Measurements from ENCODE around the gene AGL.
"Not testable (repeated sequence)": the region's sequence is repeated elsewhere in the genome, so short reads cannot be mapped to it uniquely, and the experiment has no call there.

Gene AGL

DNA sequence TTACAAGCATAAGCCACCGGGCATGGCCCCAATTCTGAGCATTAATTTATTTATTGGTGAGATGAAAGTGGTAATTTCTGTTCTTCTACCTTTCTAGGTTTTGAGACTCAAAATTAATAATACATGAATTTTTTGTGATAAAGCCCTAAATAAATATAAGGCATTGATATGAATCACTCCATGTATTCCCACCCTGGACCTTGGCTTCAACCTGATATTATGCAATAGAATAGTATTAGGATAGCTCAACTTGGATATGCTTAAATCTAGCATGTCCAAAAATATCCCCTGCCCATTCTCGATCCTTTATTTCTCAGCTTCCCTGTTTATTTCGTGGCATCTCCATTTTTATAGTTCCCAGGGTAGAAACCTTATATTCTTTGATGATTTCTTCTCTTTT lies 2.5 kb downstream of the AGL start:
- no peak for DNase-seq

DNA sequence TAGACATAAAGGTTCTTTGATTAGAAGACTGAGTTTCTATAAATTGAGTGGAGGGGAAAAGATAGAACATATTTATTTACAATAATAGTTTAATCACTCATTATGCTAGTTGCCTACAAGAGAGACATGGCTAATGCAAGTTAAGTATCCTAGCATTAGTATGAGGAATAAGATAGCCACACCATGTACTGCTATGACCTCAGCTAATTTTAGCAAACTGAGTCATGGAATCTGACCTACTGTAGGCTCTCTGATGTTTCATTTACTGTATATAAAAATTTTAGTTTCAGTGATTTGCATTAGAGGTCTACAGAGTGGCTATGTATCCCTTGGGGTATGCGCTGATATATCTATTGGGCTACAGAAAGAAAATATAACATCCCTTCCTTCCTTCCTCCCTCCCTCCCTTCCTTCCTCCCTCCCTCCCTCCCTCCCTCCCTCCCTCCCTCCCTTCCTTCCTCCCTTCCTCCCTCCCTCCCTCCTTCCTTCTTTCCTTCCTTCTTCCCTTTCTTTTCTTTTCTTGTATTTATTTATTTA lies 5.8 kb downstream of the AGL start:
- no peak for DNase-seq

DNA sequence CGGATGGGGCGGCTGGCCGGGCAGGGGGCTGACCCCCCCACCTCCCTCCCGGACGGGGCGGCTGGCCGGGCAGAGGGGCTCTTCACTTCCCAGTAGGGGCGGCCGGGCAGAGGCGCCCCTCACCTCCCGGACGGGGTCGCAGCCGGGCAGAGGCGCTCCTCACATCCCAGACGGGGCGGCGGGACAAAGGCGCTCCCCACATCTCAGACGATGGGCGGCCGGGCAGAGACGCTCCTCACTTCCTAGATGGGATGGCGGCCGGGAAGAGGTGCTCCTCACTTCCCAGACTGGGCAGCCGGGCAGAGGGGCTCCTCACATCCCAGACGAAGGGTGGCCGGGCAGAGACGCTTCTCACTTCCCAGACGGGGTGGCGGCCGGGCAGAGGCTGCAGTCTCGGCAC lies 6.9 kb downstream of the AGL start:
- DNase-seq, result not testable (repeated sequence)

DNA sequence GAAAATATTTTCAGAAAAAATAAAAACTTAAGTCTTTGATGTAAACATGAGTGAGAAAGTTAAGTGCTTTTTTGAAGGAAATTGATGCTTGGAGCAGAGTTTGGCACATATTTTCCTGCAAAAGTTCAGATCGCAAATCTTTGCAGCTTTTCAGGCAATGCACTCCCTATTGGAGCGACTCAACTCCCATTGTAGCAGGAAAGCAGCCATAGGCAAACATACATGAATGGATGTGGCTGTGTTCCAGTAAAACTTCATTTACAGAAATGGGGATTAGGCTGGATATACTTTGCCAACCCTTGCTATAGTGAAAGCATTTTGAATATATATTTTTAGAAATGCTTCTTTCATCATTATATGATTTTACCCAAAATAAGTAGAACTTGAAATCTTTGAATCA lies 8.1 kb downstream of the AGL start:
- no peak for DNase-seq

DNA sequence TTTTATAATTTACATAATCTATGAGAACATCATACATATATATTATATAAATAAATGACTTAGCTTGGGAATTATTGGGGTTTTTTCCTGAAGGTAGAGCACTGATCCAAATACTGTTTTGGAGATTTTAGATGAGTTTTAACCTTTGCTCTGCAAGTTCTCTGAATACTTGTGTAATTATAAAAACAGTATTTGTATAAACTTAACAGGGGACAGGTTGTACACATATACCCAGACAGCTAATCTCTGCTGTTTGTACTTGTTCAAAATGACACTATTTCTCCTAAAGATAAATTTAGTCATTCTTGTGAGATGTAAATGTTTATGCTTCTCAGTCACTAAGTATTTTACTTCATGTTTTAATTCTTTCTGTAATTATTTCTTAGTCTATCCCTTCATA lies 8.7 kb downstream of the AGL start:
- DNase-seq, result no peak

DNA sequence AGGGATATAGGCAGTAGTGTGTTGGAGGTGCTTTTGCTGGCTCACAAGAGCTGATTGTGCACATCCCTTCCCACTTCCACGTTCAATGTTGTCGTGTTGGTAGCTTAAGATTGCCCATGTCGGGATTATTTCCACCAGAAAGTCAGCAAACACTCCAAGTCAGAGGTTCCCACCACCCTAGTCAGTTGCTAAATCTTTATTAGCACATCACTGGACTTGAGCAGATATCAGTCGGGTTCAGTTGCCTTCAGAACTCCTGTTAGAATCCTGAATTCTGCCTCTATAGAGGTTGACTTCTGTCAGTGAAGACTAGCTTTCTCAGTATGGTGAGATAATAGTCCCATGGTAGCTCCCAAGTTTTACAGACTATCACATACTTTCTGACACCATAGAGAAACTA lies 10.5 kb downstream of the AGL start:
- DNase-seq, result no peak

DNA sequence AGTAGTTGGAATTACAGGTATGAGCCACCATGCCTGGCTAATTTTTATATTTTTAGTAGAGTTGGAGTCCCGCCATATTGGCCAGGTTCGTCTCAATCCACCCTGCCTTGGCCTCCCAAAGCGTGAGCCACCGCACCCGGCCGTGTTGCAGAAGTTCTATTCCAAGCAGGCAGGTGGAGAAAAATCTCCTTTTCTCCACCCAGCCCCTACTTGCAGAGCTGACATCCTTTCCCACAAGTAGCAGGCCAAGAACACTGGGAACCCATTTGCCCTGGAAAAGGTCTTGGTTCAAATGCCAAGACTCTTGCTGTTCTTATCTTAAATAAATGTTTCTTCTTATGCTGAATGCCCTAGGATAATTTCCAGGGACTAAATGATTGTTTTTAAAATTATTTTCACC lies 17.5 kb downstream of the AGL start:
- no peak for DNase-seq

DNA sequence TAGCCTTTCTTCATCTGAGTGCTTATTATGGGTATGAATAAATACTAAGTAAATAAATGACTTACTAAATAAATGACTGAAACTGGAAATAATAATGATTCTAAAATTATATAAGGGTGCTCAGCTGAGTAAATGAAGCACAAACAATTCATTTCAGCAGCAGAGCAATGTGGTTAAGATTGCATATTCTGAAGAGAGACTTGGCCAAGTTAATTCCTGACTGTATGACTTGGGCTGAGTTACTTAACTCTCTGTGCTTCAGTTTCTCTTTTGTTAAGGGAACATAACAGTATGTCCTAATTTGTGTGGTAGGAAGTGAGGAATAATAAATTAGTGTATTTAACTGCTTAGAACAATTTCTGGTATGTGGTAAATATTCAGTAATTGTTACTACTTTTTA lies 19.1 kb downstream of the AGL start:
- DNase-seq, result no peak

DNA sequence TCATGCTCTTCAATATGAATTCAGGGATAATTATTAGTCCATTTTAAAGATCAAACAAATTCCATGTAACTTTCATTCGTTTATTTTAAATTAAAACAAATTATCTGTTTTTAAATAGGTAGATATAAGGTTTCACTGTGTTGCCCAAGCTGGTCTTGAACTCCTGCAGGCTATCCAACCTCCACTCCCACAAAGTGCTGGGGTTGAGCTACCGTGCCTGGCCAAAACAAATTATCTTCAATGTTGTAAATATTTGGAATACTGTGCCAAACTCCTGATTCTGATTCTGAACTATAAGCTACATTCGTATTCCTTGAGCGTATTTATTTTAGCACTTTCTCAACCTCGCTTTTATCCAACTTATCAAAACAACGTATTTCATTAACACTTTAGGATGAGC lies 19.6 kb downstream of the AGL start:
- DNase-seq, result no peak

DNA sequence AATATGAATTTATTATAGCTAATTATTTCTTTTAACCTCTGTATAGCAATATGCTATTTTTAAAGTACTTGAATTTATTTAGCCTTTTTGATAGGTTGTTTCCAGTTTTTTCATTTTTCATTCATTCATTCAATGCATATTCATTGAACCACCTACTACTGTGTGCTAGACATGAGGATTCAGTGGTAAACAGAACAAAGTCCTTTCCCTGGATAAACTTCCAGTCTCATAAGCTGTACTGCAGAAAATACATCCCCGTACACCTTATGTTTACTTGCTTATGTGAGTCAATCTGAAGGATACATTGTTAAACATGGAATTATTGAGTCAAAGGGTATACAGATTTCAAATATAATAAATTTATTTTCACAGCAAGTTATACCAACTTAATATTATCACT lies 21.9 kb downstream of the AGL start:
- no peak for DNase-seq

DNA sequence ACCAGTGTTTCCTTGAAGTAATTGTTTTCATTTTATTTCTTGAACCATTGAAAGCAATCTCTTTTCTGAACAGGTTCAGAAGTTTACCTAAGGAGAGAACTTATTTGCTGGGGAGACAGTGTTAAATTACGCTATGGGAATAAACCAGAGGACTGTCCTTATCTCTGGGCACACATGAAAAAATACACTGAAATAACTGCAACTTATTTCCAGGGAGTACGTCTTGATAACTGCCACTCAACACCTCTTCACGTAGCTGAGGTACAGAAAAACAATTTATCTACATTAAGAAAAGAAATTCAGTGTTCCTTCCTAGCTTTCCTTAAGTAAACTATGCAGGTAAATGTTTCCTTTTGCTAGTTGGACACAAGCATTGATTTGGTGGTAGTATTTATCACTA lies 27.4 kb downstream of the AGL start:
- DNase-seq, result no peak

DNA sequence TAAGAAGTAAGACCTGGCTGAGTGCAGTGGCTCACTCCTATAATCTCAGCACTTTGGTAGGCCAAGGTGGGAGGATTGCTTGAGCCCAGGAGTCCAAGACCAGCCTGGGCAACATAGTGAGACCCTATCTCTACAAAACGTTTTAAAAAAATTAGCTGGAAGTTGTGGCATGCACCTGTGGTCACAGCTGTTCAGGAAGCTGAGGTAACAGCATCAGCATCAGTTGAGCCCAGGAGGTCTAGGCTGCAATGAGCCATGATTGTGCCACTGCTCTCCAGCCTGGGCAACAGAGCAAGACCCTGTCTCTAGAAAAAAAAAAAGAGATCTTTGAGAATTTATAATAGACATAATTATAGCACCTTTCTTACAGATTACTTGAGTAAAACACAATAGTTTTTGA lies 36.0 kb downstream of the AGL start:
- DNase-seq, result no peak

DNA sequence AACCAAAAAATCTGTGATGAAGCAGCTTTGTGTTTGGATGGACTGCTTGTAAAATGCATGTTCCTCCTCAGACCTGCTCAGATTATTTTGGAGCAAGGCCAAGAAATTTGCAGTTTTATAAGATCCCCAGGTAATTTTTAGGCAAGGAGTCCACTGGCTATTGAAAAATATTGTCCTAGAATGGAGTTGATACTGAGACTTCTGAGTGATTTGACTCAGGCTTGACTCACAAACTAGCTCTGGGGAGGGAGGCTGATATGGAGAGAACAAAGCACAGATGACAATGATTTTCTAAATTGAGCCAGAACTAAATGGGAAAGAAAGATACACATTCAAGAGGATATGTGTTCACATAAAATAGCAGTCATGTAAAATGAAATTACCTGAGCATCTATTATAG lies 36.7 kb downstream of the AGL start:
- DNase-seq, result no peak

DNA sequence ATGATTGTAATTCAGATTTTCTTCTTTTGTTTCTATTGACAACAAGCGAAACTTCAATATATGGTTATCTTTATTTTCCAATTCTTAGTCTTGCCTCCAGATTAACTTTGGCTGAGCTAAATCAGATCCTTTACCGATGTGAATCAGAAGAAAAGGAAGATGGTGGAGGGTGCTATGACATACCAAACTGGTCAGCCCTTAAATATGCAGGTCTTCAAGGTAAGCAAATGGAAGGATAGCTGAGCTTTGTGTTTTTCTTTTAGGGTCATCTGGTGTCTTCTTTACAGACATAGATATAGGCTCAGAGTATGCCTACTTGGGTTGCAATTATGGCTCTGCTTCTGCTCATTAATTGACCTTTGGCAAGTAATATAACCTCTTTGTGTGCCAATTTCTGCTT lies 37.7 kb downstream of the AGL start:
- DNase-seq, result no peak

DNA sequence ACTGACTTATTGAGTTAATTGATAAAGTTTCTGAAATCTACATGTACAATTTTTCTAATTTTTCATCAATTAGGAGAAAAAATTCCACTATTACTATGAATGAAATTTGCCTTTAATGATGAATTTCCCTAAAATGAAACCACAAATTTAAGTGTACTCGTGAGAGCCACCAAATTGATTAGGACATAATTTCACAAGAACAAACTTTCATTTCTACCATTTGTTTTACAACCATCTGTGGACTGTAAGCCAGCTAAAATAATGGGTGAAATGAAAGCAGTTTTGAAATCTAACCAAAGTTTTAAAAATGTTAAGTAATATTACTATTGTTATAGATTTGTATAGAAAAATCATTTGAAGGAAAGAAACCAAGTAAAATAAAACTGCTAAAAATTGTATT lies 41.8 kb downstream of the AGL start:
- DNase-seq, result no peak

DNA sequence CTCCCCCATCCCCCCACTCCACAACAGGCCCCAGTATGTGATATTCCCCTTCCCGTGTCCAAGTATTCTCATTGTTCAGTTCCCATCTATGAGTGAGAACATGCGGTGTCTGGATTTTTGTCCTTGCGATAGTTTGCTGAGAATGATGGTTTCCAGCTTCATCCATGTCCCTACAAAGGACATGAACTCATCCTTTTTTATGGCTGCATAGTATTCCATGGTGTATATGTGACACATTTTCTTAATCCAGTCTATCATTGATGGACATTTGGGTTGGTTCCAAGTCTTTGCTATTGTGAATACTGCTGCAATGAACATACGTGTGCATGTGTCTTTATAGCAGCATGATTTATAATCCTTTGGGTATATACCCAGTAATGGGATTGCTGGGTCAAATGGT lies 53.1 kb downstream of the AGL start:
- DNase-seq, result not testable (repeated sequence)

DNA sequence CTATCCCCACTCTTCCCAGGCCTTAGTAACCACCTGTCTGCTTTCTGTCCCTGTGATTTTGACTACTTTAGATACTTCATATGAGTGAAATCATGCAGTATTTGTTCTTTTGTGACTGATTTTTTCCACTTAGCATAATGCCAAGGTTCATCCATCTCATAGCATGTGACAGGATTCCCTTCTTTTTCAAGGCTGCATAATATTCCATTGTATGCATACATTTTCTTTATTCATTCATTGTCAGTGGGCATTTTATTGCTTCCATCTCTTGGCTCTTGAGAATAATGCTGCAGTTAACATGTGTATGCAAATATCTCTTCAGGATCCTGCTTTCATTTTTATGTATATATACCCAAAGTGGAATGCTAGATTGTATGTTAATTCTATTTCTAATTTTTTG lies 56.4 kb downstream of the AGL start:
- DNase-seq, result no peak

DNA sequence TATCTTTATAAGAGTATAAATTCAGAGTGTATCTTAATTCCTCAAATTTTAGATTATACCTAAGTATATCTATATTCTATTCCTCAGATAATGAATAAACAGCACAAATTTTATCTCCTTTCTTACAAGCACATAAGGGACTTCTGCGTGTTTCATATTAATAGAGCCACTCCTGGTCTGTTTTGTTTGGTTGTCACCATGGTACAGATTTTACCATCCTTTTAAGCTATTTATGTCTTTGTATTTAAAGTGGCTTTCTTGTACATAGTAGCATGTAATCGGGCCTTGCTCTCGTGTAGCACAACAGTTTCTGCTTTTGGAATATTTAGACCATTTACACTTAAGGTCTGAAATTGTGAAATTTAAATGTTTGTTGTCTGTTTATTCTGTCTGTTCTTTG lies 67.1 kb downstream of the AGL start:
- no peak for DNase-seq

DNA sequence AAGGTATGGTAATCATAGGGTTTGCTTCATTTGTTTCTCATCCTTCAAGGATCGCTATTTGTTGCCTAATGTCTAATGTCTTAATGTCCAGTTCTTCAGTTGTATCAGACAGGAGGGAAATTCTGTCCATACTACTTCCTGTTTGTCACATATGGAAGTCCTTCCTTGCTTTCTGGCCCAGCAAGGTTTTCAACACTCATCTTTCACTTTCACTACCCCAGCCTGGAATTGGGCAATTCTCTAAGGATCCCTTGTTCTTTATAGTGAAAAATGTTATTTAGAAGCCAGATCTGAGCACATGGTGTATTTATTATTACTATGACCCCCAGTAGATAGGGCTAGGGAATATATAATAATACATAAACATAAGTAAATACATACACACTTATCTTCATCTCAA lies 69.1 kb downstream of the AGL start:
- DNase-seq, result no peak

DNA sequence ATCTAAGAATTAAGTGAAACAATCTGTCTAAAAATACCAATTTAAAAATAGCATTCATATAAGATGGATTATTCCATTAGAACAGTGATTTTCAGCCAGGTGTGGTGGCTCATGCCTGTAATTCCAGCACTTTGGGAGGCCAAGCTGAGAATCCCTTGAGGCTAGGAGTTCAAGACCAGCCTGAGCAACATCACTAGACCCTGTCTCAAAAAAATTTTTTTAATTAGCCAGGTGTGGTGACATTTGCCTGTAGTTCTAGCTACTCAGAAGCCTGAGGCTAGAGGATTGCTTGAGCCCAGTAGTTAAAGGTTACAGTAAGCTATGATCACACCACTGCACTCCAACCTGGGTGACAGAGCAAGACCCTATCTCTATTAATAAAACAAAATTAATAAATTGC lies 84.6 kb downstream of the AGL start:
- DNase-seq, result no peak

DNA sequence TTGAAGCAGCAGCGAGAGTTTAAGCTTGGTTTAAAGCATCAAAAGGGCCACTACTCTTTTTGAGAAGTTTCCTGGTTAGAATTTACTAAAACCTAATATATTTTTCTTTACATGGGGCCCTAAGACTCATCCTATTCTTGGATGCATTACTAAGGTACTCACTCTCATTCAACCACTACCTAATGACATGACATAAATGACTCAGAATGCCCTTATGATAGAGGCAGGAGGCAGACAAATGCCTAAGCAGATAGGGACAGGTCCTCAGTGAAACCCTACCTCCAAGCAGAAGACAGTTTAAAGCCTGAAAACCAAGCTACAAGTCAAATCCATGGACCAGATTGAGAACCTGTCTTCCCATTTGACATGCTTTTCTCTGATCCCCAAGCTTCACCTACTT lies 85.4 kb downstream of the AGL start:
- no peak for DNase-seq

DNA sequence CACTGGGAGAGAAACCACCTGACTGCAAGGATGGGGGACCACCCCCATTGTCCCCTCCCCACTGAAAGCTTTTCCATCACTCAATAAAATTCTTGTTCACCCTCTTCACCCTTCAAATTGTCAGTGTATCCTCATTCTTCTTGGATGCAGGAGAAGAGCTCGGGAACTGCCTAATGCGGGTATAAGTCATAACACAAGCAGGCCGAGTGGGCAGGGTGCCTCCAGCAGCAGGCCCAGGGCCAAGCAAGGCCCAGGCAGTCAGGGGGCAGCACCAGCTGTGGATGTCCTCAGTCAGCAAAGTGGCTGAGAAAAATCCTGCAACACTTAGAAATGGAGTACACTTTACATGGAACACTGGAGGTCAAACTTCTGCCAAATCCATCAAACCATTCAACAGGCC lies 85.9 kb downstream of the AGL start:
- DNase-seq, result no peak

DNA sequence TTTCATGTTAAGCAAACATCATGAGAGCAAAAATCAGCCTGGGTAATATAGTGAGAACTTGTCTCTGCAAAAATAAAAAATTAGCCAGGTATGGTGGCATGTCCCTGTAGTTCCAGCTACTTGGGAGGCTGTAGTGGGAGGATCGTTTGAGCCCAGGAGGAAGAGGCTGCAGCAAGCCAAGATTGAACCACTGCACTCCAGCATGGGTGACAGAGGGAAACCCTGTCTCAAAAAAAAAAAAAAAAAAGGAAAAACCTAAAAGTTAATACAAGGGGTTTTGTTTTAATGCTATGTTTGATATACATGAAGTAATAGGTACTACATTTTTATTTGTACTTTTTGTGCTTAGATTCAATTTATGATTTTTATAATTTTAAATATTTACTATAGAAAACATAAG lies 92.6 kb downstream of the AGL start:
- DNase-seq, result no peak

DNA sequence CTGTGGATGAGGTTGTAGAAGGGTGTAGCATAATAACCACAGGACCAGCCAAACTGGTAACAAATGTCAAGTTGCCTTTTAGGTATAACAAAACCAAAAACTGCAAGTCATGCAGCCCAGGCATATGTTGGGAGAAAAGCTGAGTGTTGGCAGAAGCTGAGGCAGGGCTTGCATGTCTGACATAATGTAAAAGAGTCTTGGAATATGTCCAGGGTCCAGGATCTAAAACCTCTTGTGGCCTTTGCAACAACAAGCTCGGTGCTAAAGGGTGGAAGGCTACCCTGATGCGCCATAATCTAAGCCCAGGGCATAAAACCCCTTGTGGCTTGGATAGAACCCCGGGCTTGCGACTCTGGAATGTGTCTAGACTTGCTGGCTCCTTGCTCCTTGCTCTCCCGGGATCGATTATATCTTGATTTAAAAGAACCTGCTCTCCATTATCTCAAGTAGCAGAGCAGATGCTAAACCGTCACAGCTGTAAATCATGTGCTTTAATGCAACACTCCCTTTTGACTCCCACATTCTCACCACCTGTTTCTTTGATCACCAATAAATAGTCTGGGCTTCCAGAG lies 93.1 kb downstream of the AGL start:
- DNase-seq, result no peak

DNA sequence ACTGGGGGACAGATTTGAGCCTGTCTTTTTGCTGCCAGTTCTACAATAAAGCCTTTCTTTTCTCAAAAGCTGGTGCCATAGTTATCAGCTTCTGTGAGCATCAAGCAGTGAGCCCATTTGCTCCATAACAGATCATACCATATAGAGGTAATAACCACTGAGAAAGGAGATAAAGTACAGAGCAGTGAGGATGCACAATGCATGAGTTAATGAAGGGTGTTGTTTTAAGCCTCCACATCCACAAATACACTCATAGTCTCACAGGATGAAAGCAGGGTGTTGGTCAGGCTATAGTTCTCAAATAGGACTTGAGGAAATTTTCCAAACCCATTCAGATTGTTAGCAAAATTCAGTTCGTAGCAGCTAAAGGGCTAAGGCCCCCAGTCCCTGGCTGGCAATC lies 94.0 kb downstream of the AGL start:
- DNase-seq, result no peak

DNA sequence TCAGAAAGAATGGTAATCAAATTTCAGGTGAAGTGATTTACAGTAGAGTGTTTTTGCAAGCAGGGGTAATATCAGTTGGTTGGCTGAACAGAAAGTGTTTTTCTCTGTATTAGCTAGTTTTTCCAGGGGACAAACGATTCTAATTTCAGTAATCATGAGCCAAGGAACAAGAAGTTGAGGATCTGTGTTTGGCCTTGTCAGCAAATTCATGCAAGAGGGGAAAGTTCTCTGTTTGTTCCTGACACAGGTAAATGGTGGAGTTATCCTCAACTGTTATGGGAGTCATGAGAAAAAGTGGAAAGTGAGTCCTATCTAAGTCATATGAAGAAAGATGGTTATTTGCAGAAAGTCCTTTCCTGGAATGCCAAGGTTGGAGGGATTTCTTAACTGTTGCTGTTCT lies 95.0 kb downstream of the AGL start:
- DNase-seq, result no peak
